ENCODE results near the gene CEP112. TPM values are rescaled to one million over a fixed set of nuclear protein-coding genes. Genes with fewer than 3 reads are reported as not detected.

Gene CEP112
- total and polyA plus RNA-seq, 8 donors = 8.4 to 11.4 (median 9.8) TPM

GRCh38 chr17:66076546-66077190 is 115.3 kb downstream of the CEP112 start:
- ATAC-seq (no peak), DNase-seq (no peak), FAIRE-seq (no peak)
- Histone ChIP-seq H3K27ac (no peak overlapping the region), H3K9me3 (no peaks in the 10 kb centered on the region), H3K4me1 (no peaks in the 10 kb centered on the region), H3K4me3 (no peak overlapping the region), H3K27me3 (no peaks in the 10 kb centered on the region), H3K36me3 (no peaks in the 10 kb centered on the region)
- no peak for TF ChIP-seq CTCF (IDR thresholded peaks at IDR 0.05)
- intact Hi-C loops (cut with DNase I) = no loop called here
- WGBS, 2 donors = 86 to 87% methylated on average over 5 of the region's 5 CpGs

- H3K4me3 ChIP-seq = no peak overlapping the region
- FAIRE-seq (no peak), ATAC-seq (no peak), DNase-seq (no peak)
- no peaks in the 10 kb centered on the region for H3K9me3 ChIP-seq
- no peak overlapping the region for H3K27ac ChIP-seq
- no peak for TF ChIP-seq CTCF (IDR thresholded peaks at IDR 0.05)
- no peaks in the 10 kb centered on the region for H3K36me3 ChIP-seq
- H3K27me3 ChIP-seq = no peaks in the 10 kb centered on the region
- intact Hi-C loops (cut with DNase I) = no loop called here
- no peaks in the 10 kb centered on the region for H3K4me1 ChIP-seq
Measured at GRCh38 chr17:66073384-66073783, 118.5 kb downstream of the CEP112 start.

GRCh38 chr17:66063686-66064085 is 128.2 kb downstream of the CEP112 start:
- TF ChIP-seq CTCF (IDR thresholded peaks at IDR 0.05) = no peak
- intact Hi-C loops (cut with DNase I) = no loop called here
- Histone ChIP-seq H3K36me3 (no peaks in the 10 kb centered on the region), H3K4me1 (no peaks in the 10 kb centered on the region), H3K27ac (no peak overlapping the region), H3K4me3 (no peak overlapping the region), H3K27me3 (no peaks in the 10 kb centered on the region), H3K9me3 (no peaks in the 10 kb centered on the region)
- no peak for DNase-seq
- no peak for ATAC-seq
- no peak for FAIRE-seq
- WGBS, 2 donors = 68 to 75% methylated on average over 1 of the region's 1 CpG

- 79 to 86% methylated on average over 4 of the region's 4 CpGs for WGBS, 2 donors
- FAIRE-seq (no peak), ATAC-seq (no peak), DNase-seq (no peak)
- TF ChIP-seq CTCF (IDR thresholded peaks at IDR 0.05) = no peak
- Histone ChIP-seq H3K27ac (no peak overlapping the region), H3K27me3 (no peaks in the 10 kb centered on the region), H3K36me3 (peaks cover 0 to 5% (median 0%) of the 10 kb centered on the region in 3 donors), H3K4me1 (no peaks in the 10 kb centered on the region), H3K9me3 (no peaks in the 10 kb centered on the region), H3K4me3 (no peak overlapping the region)
- intact Hi-C loops (cut with DNase I) = no loop called here
Measured at GRCh38 chr17:66056148-66056547, 135.8 kb downstream of the CEP112 start.

- no peak for FAIRE-seq
- intact Hi-C loops (cut with DNase I) = no loop called here
- Histone ChIP-seq H3K4me3 (no peak overlapping the region), H3K27me3 (no peaks in the 10 kb centered on the region), H3K4me1 (no peaks in the 10 kb centered on the region), H3K27ac (no peak overlapping the region), H3K36me3 (peaks cover 0 to 5% (median 0%) of the 10 kb centered on the region in 3 donors), H3K9me3 (no peaks in the 10 kb centered on the region)
- WGBS, 2 donors = 90 to 95% methylated on average over 1 of the region's 1 CpG
- ATAC-seq = no peak
- no peak for DNase-seq
- no peak for TF ChIP-seq CTCF (IDR thresholded peaks at IDR 0.05)
Measured at GRCh38 chr17:66054242-66054641, 137.7 kb downstream of the CEP112 start.
